CD4-positive, alpha-beta T cell treated with Interleukin-6 at 100 ng/mL for 8 hours (primary cell): ENCODE data around the gene MAP2K2.

Experiments used
- DNase-seq: peaks from one replicate; pipeline ENCODE4 v3.0.0-alpha.2; 2020; ENCODE audit warnings: mixed read lengths, low spot score

MAP2K2 gene

GRCh38 chr19:4099041-4099764 is 24.7 kb downstream of the MAP2K2 start:
- no peak for DNase-seq

DNA sequence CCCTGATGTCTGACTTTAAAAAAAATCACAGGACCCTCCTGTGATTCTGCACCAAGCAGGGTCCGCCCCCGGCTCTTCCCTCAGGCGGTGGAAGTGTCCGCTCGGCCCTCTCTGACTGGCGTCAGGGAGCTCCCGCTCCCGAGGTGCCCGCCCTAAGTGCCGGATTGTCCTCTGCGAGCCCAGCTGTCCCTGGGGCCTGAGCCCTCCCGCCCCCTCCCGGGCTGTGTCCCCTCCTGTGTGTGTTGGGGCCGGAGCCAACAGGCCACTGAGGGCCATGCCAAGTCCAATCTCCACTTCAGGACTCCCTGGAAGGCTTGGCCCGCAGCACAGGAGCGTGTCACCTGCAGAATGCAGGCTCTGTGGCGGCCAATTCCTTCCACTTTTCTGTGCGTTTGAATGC is 25.4 kb downstream of the MAP2K2 start:
- DNase-seq, result no peak

DNA sequence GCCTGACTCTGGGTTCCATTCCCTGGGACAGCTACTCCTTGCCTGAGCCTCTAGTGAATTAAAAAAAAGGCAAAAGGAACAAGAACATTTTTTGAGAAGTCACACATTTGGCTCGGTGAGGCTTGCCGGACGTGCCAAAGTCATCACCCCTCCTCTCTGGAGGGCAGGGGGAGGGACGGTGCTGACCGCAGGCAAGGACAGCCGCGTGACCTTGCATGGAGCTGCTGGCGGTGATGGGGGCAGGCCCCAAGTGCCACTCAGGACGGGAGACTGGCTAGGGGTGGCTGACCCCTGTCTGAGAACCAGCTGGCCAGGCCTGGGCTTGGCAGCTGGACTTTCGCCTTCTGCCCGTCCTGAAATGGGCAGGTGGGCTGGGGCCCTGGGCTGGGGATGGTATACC is 26.4 kb downstream of the MAP2K2 start:
- no peak for DNase-seq

GRCh38 chr19:4096049-4096892 is 27.7 kb downstream of the MAP2K2 start:
- no peak for DNase-seq

GRCh38 chr19:4095488-4095844 is 28.5 kb downstream of the MAP2K2 start:
- no peak for DNase-seq

DNA sequence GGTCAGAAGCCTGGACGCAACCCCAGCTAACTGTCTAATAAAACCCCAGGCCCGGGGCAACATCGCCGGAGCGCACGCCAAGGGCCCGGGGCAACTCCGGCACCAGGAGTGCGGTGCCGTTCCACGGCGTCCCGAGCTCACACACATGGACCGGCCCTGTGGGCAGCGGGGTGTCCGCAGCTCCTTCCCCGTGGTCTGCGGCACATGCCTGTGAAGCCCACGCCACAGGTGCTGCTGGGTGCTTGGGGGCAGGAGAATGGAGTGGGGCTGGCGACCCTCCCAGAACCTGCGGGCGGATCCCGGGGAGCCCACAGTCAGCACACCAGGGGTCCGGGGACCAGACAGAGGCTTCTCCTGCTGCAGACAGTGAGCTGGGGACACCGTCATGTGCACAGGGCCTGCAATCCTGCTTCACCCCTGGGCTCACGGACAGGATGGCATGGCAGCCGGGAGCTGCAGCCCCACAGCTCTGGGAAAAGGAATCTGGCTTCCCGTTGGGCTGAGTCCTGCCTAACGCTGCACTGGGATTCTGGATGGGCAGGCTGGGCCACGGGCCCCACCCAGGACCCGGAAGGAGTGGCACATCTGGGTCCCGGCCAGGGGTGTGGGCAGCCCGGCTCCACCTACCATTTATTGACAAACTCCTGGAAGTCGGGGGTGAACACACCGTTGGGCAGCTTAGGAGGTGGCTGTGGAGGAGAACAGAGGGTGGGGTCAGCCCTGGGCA is 29.0 kb downstream of the MAP2K2 start:
- DNase-seq, result no peak

DNA sequence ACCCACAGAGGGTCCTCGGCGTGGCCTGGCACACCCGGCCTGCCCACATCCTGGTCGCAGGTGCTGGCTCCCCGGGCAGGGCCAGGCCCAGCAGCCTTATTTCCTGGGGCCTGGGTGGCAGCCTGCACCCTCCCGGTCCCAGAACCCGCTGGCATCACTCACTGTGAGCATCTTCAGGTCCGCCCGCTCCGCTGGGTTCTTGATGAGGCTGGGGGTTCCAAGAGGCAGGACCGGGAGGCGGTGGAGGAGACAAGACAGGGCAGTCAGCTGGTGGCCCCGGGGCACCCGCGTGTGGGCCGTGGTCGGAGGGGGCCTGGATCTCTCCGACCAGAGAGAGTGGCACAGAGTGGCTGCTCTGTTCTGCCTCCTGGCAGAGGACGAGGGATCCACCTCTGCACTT is 29.6 kb downstream of the MAP2K2 start:
- DNase-seq, result no peak

GRCh38 chr19:4093643-4094175 is 30.2 kb downstream of the MAP2K2 start:
- no peak for DNase-seq

- no peak for DNase-seq
Observed at GRCh38 chr19:4090356-4091220, 33.3 kb downstream of the MAP2K2 start.

- DNase-seq, result no peak
Observed at GRCh38 chr19:4089946-4090345, 34.0 kb downstream of the MAP2K2 start.

- DNase-seq, result peak; percentile 44
Observed at GRCh38 chr19:4089400-4089908, 34.5 kb downstream of the MAP2K2 start.

DNA sequence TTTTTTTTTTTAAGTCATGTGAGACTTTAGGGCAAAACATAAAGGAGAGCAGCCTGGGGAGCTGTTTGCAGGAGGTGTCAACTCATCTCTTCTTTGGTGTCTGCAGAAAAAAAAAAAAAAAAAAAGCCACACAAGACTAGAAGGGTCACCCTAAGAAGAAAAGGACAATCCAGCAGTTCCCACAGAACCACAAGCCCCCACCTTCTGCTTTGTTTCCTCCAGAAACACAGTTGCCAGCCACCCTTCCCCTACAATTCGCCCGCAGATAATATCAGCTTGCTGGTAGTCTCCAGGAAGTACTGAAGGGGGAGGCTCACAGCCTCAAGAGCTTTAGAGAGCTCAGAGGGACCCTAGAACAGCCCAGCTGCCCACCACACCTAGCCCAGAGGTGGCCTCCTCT is 34.9 kb downstream of the MAP2K2 start:
- peak; percentile 68 for DNase-seq

GRCh38 chr19:4087787-4088679 is 35.9 kb downstream of the MAP2K2 start:
- no peak for DNase-seq

DNA sequence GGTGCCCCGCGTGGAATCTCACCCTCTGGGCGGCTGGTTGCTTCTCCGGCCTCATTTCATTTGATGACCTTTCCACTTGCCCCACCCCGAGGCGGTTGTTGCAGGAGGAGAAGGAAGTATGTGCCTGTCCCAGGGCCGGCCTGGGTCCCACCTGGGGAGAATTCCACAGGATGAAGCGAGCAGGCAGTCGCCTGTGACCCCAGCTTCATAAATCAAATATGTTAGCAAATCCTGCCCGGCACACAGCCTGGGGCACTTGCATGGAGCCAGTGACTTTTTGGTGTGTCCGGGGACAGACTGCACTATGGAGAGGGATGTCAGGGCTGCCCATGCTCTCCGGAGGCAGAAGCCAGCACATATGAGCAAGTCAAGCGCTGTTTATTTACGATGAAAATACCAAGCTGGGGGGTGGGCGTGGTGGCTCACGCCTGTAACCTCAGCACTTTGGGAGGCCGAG is 37.5 kb downstream of the MAP2K2 start:
- DNase-seq, result no peak

DNA sequence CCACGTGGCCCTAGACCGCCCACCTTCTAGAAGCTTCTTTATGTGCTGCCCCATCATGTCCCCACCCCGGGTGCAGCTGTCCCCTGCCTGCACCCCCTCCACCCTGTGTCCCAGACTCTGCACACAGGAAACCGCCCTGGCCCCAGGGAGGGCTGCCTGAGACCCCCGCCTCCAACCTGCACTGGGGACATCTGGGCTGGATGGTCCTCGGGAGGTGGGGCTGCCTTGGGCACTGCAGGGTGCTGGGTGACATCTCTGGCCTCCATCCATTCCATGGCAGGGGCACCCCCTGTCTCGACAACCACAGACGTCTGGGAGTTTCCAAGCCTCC is 39.4 kb downstream of the MAP2K2 start:
- no peak for DNase-seq

DNA sequence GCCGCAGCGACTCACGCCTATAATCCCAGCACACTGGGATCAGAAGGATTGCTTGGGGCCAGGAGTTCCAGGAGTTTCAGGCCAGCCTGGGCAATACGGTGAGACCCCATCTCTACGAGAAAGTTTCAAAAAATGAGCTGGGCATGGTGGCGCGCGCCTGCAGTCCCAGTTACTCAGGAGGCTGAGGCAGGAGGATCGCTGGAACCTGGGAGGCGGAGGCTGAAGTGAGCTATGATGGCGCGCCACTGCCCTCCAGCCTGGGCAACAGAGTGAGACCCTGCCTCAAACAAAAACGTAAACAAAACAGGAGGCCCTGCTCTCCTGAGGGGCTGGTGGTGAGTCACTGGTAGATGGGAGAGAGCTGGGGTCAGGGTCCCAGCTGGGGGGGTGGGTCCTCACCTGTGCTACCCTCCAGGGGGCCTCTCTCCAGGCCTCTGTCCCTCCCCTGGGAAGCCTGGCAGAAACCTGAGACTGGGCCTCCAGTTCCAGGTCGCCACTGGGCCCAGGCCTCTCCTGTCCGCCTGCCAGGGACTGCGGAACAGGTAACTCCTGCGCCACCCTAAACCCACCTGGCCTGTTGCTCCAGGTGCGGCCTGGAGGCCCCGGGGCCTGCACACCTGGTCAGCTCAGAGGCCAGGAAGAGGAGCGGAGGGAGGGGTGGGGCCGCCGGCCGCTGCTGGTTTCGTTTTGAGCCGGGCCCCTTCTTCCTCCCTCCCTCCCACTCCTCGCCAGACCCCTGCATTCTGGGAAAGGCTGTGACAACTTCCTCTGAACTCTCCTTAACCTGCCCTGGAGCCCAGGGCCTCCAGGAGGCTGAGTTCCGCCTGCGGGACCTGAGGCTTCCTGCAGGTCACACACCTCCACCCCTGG is 40.0 kb downstream of the MAP2K2 start:
- peak; percentile 58 for DNase-seq

DNA sequence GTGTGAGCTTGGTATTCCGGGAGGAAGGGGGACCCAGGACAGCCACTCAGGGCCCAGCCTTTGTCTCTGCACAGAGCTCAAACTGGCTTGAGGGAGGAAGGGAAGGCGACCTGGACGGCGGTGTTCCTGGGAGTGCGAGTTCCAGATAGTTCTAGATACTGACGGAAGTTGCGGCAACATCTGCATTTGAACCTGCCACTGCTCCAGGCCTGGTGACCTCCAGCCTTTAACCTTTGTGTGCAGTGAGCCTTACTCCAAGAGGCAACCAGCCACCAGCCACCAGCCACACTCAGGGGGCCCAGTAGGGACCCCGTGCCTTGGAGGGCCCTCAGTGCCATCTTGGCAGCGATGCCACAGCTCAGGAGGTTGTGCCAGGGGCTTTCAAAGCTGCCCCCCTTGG is 41.8 kb downstream of the MAP2K2 start:
- no peak for DNase-seq

DNA sequence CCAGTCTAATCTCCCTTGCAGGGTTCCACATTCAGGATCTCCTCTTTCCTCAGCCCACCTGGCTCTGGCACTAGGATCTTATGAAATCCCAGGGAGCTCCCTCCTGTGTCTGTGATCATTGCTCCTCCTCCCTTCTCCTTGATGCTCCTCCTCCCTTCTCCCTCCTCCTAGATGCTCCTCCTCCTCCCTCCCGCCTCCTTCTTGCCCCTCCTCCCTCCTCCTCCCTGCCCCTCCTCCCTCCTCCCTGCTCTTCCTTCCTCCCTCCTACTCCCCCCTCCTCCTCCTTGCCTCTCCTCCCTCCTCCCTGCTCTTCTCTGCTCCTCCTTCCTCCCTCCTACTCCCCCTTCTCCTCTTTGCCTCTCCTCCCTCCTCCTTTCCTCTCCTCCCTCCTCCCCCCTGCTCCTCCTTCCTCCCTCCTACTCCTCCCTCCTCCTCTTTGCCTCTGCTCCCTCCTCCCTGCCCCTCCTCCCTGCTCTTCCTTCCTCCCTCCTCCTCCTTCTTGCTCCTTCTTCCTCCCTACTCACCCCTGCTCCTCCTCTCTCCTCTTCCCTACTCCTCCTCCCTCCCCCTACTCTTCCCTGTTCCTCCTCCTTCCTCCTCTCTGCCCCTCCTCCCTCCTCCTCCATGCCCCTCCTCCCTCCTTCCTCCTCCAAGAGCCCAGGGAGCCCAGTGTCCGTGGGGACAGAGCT is 42.3 kb downstream of the MAP2K2 start:
- no peak for DNase-seq

DNA sequence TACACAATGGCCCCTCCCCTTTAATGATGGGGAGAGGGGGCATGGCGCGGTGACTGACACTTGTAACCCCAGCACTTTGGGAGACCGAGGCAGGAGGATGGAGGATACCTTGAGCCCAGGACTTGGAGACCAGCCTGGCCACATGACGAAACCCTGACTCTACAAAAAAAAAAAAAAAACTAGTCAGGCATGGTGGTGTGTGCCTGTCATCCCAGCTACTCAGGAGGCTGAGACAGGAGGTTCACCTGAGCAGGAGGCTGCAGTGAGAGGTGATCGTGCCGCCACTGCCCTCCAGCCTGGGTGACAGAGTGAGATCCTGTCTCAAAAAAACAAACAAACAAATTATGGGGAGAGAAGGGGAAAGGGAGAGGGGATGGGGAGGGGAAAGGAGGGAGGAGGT is 43.4 kb downstream of the MAP2K2 start:
- DNase-seq, result no peak
